GM23338 (cell line): ENCODE measurements around the gene KAT14. TPM values are rescaled to one million over a fixed set of nuclear protein-coding genes. Genes with fewer than 3 reads are reported as not detected.

Experiments used
- ATAC-seq: fragments of 200-7000 bp; cut with Tn5 transposase; 3 replicates; pipeline ENCODE4 v1.9.1; 2020
- DNase-seq: peaks from one replicate; pipeline ENCODE4 v3.0.0-alpha.2; 2015; ENCODE audit warnings: low spot score
- H2AFZ ChIP-seq: fragments of 200-600 bp; sonication (generic); 2 replicates; pipeline ENCODE4 v1.8.0; 2016; ENCODE audit warnings: antibody characterized with exemption, mild to moderate bottlenecking, moderate library complexity
- H3F3A ChIP-seq: fragments of 200-600 bp; sonication (generic); replicated peaks from 2 replicates; pipeline ENCODE4 v1.8.0; 2017; ENCODE audit warnings: antibody characterized with exemption, mixed run types, low read depth
- H3K27ac ChIP-seq: fragments of 200-600 bp; sonication (generic); 2 replicates; pipeline ENCODE4 v1.6.1; 2016; ENCODE audit warnings: low read depth
- H3K27me3 ChIP-seq: fragments of 200-600 bp; sonication (generic); 2 replicates; pipeline ENCODE4 v1.8.0; 2016; ENCODE audit warnings: mild to moderate bottlenecking, mixed run types, moderate library complexity; ENCODE audit not compliant: insufficient read depth
- H3K36me3 ChIP-seq: fragments of 200-600 bp; sonication (generic); 2 replicates; pipeline ENCODE4 v1.8.0; 2016; ENCODE audit warnings: mild to moderate bottlenecking; ENCODE audit not compliant: insufficient read depth
- H3K4me1 ChIP-seq: fragments of 200-600 bp; sonication (generic); 2 replicates; pipeline ENCODE4 v1.8.0; 2016; ENCODE audit warnings: mild to moderate bottlenecking, moderate library complexity; ENCODE audit not compliant: insufficient read depth
- H3K4me2 ChIP-seq: fragments of 200-600 bp; sonication (generic); 2 replicates; pipeline ENCODE4 v1.7.1; 2017; ENCODE audit warnings: mixed run types
- H3K4me3 ChIP-seq: fragments of 200-600 bp; sonication (generic); 2 replicates; pipeline ENCODE4 v1.6.1; 2016; ENCODE audit warnings: mixed run types
- H3K79me2 ChIP-seq: fragments of 200-600 bp; sonication (generic); replicated peaks from 2 replicates; pipeline ENCODE4 v1.8.0; 2017; ENCODE audit warnings: mild to moderate bottlenecking; ENCODE audit not compliant: insufficient read depth
- H3K9me2 ChIP-seq: fragments of 200-600 bp; sonication (generic); 2 replicates; pipeline ENCODE4 v1.8.0; 2017; ENCODE audit not compliant: insufficient read depth
- H4K20me1 ChIP-seq: fragments of 200-600 bp; sonication (generic); replicated peaks from 2 replicates; pipeline ENCODE4 v1.8.0; 2017; ENCODE audit warnings: mild to moderate bottlenecking; ENCODE audit not compliant: insufficient read depth
- H3K27ac Mint-ChIP-seq: 2 replicates; pipeline ENCODE4 v1.8.0; 2020; ENCODE audit warnings: inconsistent platforms, mild to moderate bottlenecking, moderate library complexity, mixed read lengths
- H3K27me3 Mint-ChIP-seq: 3 replicates; pipeline ENCODE4 v1.8.0; 2022; ENCODE audit warnings: low read depth, mild to moderate bottlenecking, moderate library complexity, mixed read lengths, inconsistent platforms; ENCODE audit not compliant: insufficient read depth, poor library complexity
- H3K36me3 Mint-ChIP-seq: 3 replicates; pipeline ENCODE4 v1.8.0; 2021; ENCODE audit warnings: low read depth, mild to moderate bottlenecking, inconsistent platforms, moderate library complexity, mixed read lengths
- H3K4me1 Mint-ChIP-seq: 3 replicates; pipeline ENCODE4 v1.8.0; 2020; ENCODE audit warnings: mild to moderate bottlenecking, inconsistent platforms, mixed read lengths
- H3K4me3 Mint-ChIP-seq: 3 replicates; pipeline ENCODE4 v1.8.0; 2021; ENCODE audit warnings: moderate library complexity, mild to moderate bottlenecking, inconsistent platforms, mixed read lengths
- H3K9me3 Mint-ChIP-seq: 3 replicates; pipeline ENCODE4 v1.8.0; 2020; ENCODE audit warnings: moderate library complexity, mild to moderate bottlenecking, inconsistent platforms, mixed read lengths
- CREB1 ChIP-seq: fragments of 250-450 bp; sonication (Bioruptor Pico); IDR thresholded peaks from 2 replicates; pipeline ENCODE4 v1.5.0; 2020; ENCODE audit warnings: low read depth, mild to moderate bottlenecking, moderate library complexity
- ETS1 ChIP-seq: IDR thresholded peaks from 2 replicates; pipeline ENCODE4 v1.6.1; 2016; ENCODE audit warnings: antibody characterized with exemption
- EZH2 ChIP-seq: fragments of 200-600 bp; sonication (generic); IDR thresholded peaks from one replicate; pipeline ENCODE4 v1.8.0; 2017; ENCODE audit warnings: antibody characterized with exemption, mild to moderate bottlenecking, low read depth; ENCODE audit not compliant: unreplicated experiment
- EZH2phosphoT487 ChIP-seq: fragments of 200-600 bp; sonication (generic); IDR thresholded peaks from one replicate; pipeline ENCODE4 v1.8.1; 2018; ENCODE audit warnings: antibody characterized with exemption; ENCODE audit not compliant: unreplicated experiment
- JUNB ChIP-seq: IDR thresholded peaks from one replicate; pipeline ENCODE4 v1.6.1; 2016; ENCODE audit warnings: antibody characterized with exemption; ENCODE audit not compliant: unreplicated experiment
- NANOG ChIP-seq: IDR thresholded peaks from 2 replicates; pipeline ENCODE4 v1.6.1; 2016; ENCODE audit warnings: antibody characterized with exemption, borderline replicate concordance
- POLR2AphosphoS5 ChIP-seq: IDR thresholded peaks from 2 replicates; pipeline ENCODE4 v1.6.1; 2016; ENCODE audit warnings: antibody characterized with exemption, low read depth
- REST ChIP-seq: IDR thresholded peaks from one replicate; pipeline ENCODE4 v1.6.1; 2018; ENCODE audit warnings: antibody characterized with exemption; ENCODE audit not compliant: unreplicated experiment
- STAT1 ChIP-seq: IDR thresholded peaks from one replicate; pipeline ENCODE4 v1.6.1; 2016; ENCODE audit warnings: antibody characterized with exemption; ENCODE audit not compliant: unreplicated experiment
- ZNF114 ChIP-seq: fragments of 250-450 bp; sonication (Bioruptor Pico); IDR thresholded peaks from 2 replicates; pipeline ENCODE4 v1.5.0; 2020; ENCODE audit warnings: mild to moderate bottlenecking, moderate library complexity
- ZNF331 ChIP-seq: fragments of 250-450 bp; sonication (Bioruptor Pico); IDR thresholded peaks from 2 replicates; pipeline ENCODE4 v1.5.0; 2020; ENCODE audit warnings: low read depth, mild to moderate bottlenecking, moderate library complexity
- polyA plus RNA-seq: library from polyadenylated mRNA; unstranded; fragments of >200 nt; fragmentation: Nextera tagmentation; extraction: Ambion mirVana; gene quantifications from 2 replicates; pipeline ENCODE4 v1.2.1, GENCODE V29; 2016
- total RNA-seq: library from RNA; depleted of rRNA; stranded (reverse); fragments of >200 nt; shearing (Covaris generic); gene quantifications from 2 replicates; pipeline ENCODE4 v1.2.3, GENCODE V29; 2014

Gene KAT14
- total and polyA plus RNA-seq, 2 experiments from 2014 or later: 17.8 to 25.0 TPM

DNA sequence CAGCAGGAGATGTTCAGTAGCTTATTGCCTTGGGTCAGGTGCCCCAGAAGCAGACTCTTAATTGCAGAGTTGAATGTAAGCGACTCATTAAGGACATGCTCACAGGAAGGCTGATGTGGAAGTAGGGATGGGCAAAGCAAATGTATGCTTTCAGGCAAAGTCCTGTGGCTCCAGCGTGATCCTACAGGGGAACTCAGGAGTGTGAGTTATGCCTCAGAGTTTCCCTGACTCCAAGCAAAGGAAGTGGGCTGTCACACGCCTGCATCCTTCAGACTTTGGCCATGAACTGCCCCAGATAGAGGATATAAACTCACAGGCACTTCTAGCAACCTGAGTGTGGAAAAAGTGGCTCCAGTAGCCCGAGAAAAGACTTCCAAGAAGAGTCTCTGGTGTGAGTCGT lies 85.7 kb downstream of the KAT14 start (continued):
- no peak for TF ChIP-seq ETS1
- no peak for TF ChIP-seq ZNF114 (CRISPR knock-in tag)
- TF ChIP-seq CREB1 (CRISPR knock-in tag): no peak

- no peaks in the 10 kb centered on the region for H3K79me2 ChIP-seq
- no peaks in the 10 kb centered on the region for H3F3A ChIP-seq
- no peaks in the 10 kb centered on the region for H3K36me3 ChIP-seq
- peaks cover 12% of the 10 kb centered on the region for H3K4me1 ChIP-seq
- peaks cover 2% of the 10 kb centered on the region for H3K27me3 Mint-ChIP-seq
- H3K4me1 Mint-ChIP-seq: peaks cover 16% of the 10 kb centered on the region
- H3K9me3 Mint-ChIP-seq: peaks cover 13% of the 10 kb centered on the region; the same call in 1 of the 3 replicates
- H3K4me2 ChIP-seq: peak overlapping the region; percentile 52; the same call in 1 of the 2 replicates
- H3K27me3 ChIP-seq: no peaks in the 10 kb centered on the region
- no peak overlapping the region for H3K27ac ChIP-seq
- H3K36me3 Mint-ChIP-seq: no peaks in the 10 kb centered on the region
- H3K9me2 ChIP-seq: no peaks in the 10 kb centered on the region
- TF ChIP-seq JUNB (no peak), ETS1 (no peak), REST (no peak)
- peak overlapping the region; percentile 97 for H2AFZ ChIP-seq
- H3K4me3 ChIP-seq: no peak overlapping the region
- peak overlapping the region; percentile 94 for H3K27ac Mint-ChIP-seq
- DNase-seq (peak; percentile 20), ATAC-seq (peak; percentile 97)
- no peak overlapping the region for H3K4me3 Mint-ChIP-seq
- no peaks in the 10 kb centered on the region for H4K20me1 ChIP-seq
Observed at GRCh38 chr20:18224968-18225568, 87.4 kb downstream of the KAT14 start.

DNA sequence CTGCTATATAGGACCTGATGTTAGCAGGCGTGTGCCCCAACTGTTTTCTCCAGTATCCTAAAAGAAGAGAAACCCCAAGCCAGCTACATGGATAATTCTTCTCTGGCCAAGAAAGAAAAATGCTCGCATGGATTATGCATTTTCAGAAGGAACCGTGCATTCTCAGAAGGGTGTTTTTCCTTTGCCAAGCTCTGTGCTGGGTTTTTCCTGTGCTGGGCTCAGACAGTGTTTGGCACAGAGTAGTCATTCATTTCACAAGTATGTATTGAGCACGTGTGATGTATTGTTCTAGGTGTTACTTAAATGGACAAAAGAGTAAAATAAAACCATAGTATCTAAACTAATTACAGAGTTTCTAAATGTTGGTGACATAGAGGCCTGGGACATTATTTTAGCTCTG lies 88.0 kb downstream of the KAT14 start:
- Histone ChIP-seq H3K9me2 (no peaks in the 10 kb centered on the region), H3K79me2 (no peaks in the 10 kb centered on the region), H4K20me1 (no peaks in the 10 kb centered on the region), H3F3A (no peaks in the 10 kb centered on the region), H3K4me3 (no peak overlapping the region), H2AFZ (peak overlapping the region; percentile 97), H3K27ac (no peak overlapping the region), H3K27me3 (no peaks in the 10 kb centered on the region), H3K4me1 (peaks cover 12% of the 10 kb centered on the region), H3K4me2 (0 out of 2 replicates have a peak overlapping the region, but pooled peaks have one; percentile 52), H3K36me3 (no peaks in the 10 kb centered on the region)
- Mint-ChIP-seq H3K36me3 (no peaks in the 10 kb centered on the region), H3K4me1 (peaks cover 16% of the 10 kb centered on the region), H3K27me3 (peaks cover 2% of the 10 kb centered on the region), H3K4me3 (no peak overlapping the region), H3K9me3 (peaks cover 13% of the 10 kb centered on the region; the same call in 1 of the 3 replicates), H3K27ac (no peak overlapping the region)
- ATAC-seq (no peak), DNase-seq (no peak)
- TF ChIP-seq JUNB: no peak
- no peak for TF ChIP-seq EZH2
- no peak for TF ChIP-seq ETS1
- no peak for TF ChIP-seq NANOG
- no peak for TF ChIP-seq STAT1
- no peak for TF ChIP-seq REST
- no peak for TF ChIP-seq ZNF331 (CRISPR knock-in tag)
- TF ChIP-seq ZNF114 (CRISPR knock-in tag): no peak
- TF ChIP-seq CREB1 (CRISPR knock-in tag): no peak
- no peak for TF ChIP-seq POLR2AphosphoS5
- no peak for TF ChIP-seq EZH2phosphoT487
